ENCODE results near the gene CNTN5.

GRCh38 chr11:99241066-99241465, 220.3 kb downstream of the CNTN5 start:
- no peak for TF ChIP-seq POLR2A (IDR thresholded peaks at IDR 0.05)
- TF ChIP-seq CTCF (IDR thresholded peaks at IDR 0.05 in 4 of 5, conservative IDR thresholded peaks at IDR 0.05 in 1 of 5), result no peak

All from gastrocnemius medialis (tissue), 4 donors.